Measurements from ENCODE around the gene EPRS1. TPM values are rescaled to one million over a fixed set of nuclear protein-coding genes. Genes with fewer than 3 reads are reported as not detected.
"Not testable (repeated sequence)": the region's sequence is repeated elsewhere in the genome, so short reads cannot be mapped to it uniquely, and the experiment has no call there.

The EPRS1 gene
- total RNA-seq, 1 experiment from 2014 or later = 612 TPM

GRCh38 chr1:220092694-220093093 lies 46.4 kb upstream of the EPRS1 start:
- no peak for TF ChIP-seq CTCF (IDR thresholded peaks at IDR 0.05; ENCODE audit: unreplicated experiment)
- DNase-seq (ENCODE audit: unreplicated experiment) = no peak
- intact Hi-C loops (cut with micrococcal nuclease) = no loop called here
- no TSS peak for BruUV-seq (replicated peaks)
- POLR2A ChIA-PET = interaction anchor here (0.6 to 2.4 kb wide), 5 partner anchors 39 to 86 kb away, joined by 3 to 17 read pairs (median 3); partner anchors contain the start of gene EPRS1
- peaks cover 17% of the 10 kb centered on the region for H3K4me1 Mint-ChIP-seq (ENCODE audit: insufficient read depth, unreplicated experiment)
- H3K9me3 Mint-ChIP-seq (ENCODE audit: unreplicated experiment) = no peaks in the 10 kb centered on the region
- no peaks in the 10 kb centered on the region for H3K27me3 Mint-ChIP-seq (ENCODE audit: insufficient read depth, unreplicated experiment)
- H3K27ac Mint-ChIP-seq (ENCODE audit: low read depth, unreplicated experiment) = no peak overlapping the region
- CTCF ChIA-PET = interaction anchor here (0.5 to 1.8 kb wide), 12 partner anchors 11 to 710 kb away, joined by 3 to 7 read pairs (median 3); no protein-coding TSS in a partner anchor
- H3K4me3 Mint-ChIP-seq (ENCODE audit: unreplicated experiment) = no peak overlapping the region
- H3K36me3 Mint-ChIP-seq (ENCODE audit: insufficient read depth, unreplicated experiment) = peaks cover 26% of the 10 kb centered on the region

GRCh38 chr1:220089650-220090556 lies 43.6 kb upstream of the EPRS1 start, which contains the start of gene BPNT1:
TSS of gene BPNT1 (minus strand) at chr1:220089788. CDS start at chr1:220079846, 9,942 bp downstream.
- H3K4me1 Mint-ChIP-seq (ENCODE audit: insufficient read depth, unreplicated experiment) = peaks cover 9% of the 10 kb centered on the region
- ChIA-PET CTCF (interaction anchor here (0.6 to 1.4 kb wide), 20 partner anchors 10 to 1977 kb away, joined by 3 to 6 read pairs (median 4); no protein-coding TSS in a partner anchor), POLR2A (interaction anchor here (0.6 to 2.2 kb wide), 24 partner anchors 10 to 1805 kb away, joined by 3 to 15 read pairs (median 4); partner anchors contain the start of genes EPRS1 and RRP15)
- no TSS peak for BruUV-seq (replicated peaks)
- peak within 1 kb of the TSS; percentile 76 for H3K27ac Mint-ChIP-seq (ENCODE audit: low read depth, unreplicated experiment)
- peak within 1 kb of the TSS; percentile 92 for H3K4me3 Mint-ChIP-seq (ENCODE audit: unreplicated experiment)
- no peaks in the 10 kb centered on the region for H3K9me3 Mint-ChIP-seq (ENCODE audit: unreplicated experiment)
- intact Hi-C loops (cut with micrococcal nuclease) = no loop called here
- H3K27me3 Mint-ChIP-seq (ENCODE audit: insufficient read depth, unreplicated experiment) = no peaks in the 10 kb centered on the region
- TF ChIP-seq CTCF (IDR thresholded peaks at IDR 0.05; ENCODE audit: unreplicated experiment) = no peak
- peaks cover 5% of the 10 kb centered on the region for H3K36me3 Mint-ChIP-seq (ENCODE audit: insufficient read depth, unreplicated experiment)
- DNase-seq (ENCODE audit: unreplicated experiment) = peak; percentile 100

- intact Hi-C loops (cut with micrococcal nuclease); DNase-seq (ENCODE audit: unreplicated experiment); H3K27ac Mint-ChIP-seq (ENCODE audit: low read depth, unreplicated experiment); H3K4me3 Mint-ChIP-seq (ENCODE audit: unreplicated experiment); H3K9me3 Mint-ChIP-seq (ENCODE audit: unreplicated experiment); H3K27me3 Mint-ChIP-seq (ENCODE audit: insufficient read depth, unreplicated experiment); H3K4me1 Mint-ChIP-seq (ENCODE audit: insufficient read depth, unreplicated experiment); BruUV-seq (replicated peaks): not testable (repeated sequence)
- POLR2A ChIA-PET = interaction anchor here (0.7 to 1.6 kb wide), 3 partner anchors 9 to 18 kb away, joined by 3 to 5 read pairs (median 3); no protein-coding TSS in a partner anchor
- CTCF ChIA-PET = interaction anchor here (1.2 kb wide), 1 partner anchor 11 kb away, joined by 3 read pairs; no protein-coding TSS in a partner anchor
- peaks cover 23% of the 10 kb centered on the region for H3K36me3 Mint-ChIP-seq (ENCODE audit: insufficient read depth, unreplicated experiment)
These were observed 40.0 kb upstream of the EPRS1 start for GRCh38 chr1:220086261-220086686.

- peaks cover 5% of the 10 kb centered on the region for H3K4me1 Mint-ChIP-seq (ENCODE audit: insufficient read depth, unreplicated experiment)
- H3K9me3 Mint-ChIP-seq (ENCODE audit: unreplicated experiment) = no peaks in the 10 kb centered on the region
- BruUV-seq (replicated peaks) = no TSS peak
- ChIA-PET CTCF (interaction anchor here (0.5 to 1.1 kb wide), 3 partner anchors 34 to 596 kb away, joined by 3 to 4 read pairs (median 4); no protein-coding TSS in a partner anchor), POLR2A (interaction anchor here (0.6 to 1.4 kb wide), 2 partner anchors 10 to 30 kb away, joined by 3 read pairs; no protein-coding TSS in a partner anchor)
- H3K27me3 Mint-ChIP-seq (ENCODE audit: insufficient read depth, unreplicated experiment) = no peaks in the 10 kb centered on the region
- no peak overlapping the region for H3K27ac Mint-ChIP-seq (ENCODE audit: low read depth, unreplicated experiment)
- peaks cover 25% of the 10 kb centered on the region for H3K36me3 Mint-ChIP-seq (ENCODE audit: insufficient read depth, unreplicated experiment)
- intact Hi-C loops (cut with micrococcal nuclease) = no loop called here
- TF ChIP-seq CTCF (IDR thresholded peaks at IDR 0.05; ENCODE audit: unreplicated experiment) = no peak
- peak; percentile 24 for DNase-seq (ENCODE audit: unreplicated experiment)
- no peak overlapping the region for H3K4me3 Mint-ChIP-seq (ENCODE audit: unreplicated experiment)
These were observed 38.2 kb upstream of the EPRS1 start for GRCh38 chr1:220084460-220084859.
